KG1 (cell line): Measurements from ENCODE around the gene PCAT6.
"Not testable (repeated sequence)": the region's sequence is repeated elsewhere in the genome, so short reads cannot be mapped to it uniquely, and the experiment has no call there.

ENCODE experiments used
- DNase-seq: peaks from one replicate; lab custom pipeline; 2025; lab: John Stamatoyannopoulos, UW

The PCAT6 gene

DNA sequence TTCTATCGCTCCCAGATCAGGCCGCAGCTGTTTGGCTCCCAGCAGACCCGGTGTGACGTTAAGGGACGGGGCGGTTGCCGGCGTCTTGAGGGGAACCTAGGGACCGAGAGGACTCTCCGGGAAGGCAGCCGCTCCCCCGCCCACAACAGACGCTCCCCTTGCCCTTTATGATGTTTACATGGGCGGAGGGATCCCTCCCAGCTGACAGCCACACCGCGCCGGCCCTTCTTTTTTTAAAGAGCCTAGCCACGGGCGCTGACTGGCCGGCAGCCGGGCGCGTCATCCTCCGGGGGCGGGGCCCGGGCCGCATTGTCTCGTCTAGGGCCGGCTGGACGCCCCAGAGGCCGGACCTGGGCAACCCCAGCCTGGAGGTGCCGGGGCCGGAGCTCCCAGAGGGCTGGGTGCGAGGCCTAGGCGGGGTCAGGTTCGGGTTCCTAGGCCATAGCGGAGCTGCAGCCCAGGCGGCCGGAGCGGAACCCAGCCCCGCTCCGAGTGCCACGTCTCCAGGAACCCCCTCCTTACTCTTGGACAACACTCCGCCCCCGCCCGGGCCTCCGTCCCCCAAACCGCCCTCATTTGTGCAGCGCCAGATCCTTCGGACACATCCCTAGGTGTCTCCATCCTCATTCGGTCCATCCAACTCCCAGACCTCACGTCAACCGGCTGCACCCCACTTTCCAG, at the start of gene PCAT6:
Gene PCAT6, plus strand, starts transcription at position 340 of the 681 bp plus-strand sequence.
- DNase-seq, result peak; percentile 70

DNA sequence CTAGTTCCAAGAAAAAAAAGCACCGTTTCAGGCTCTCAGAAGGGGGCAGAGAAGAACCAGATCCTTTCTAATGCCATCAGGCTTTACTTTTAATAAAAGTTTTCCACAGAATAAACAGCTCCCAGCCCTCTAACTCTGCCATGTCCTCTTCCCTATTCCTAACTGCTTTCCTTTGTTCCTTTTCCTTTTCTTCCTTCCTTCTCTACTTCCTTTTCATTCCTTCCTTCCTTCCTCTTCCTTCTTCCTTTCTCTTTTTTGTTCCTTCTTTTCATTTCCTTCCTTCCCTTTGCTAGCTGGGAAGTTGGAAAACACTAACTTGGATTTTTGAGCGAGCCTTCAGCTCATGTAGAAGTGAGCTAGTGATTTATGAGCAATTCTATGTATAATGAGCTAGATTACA, 48.7 kb upstream of the PCAT6 start:
- DNase-seq, result no peak

DNA sequence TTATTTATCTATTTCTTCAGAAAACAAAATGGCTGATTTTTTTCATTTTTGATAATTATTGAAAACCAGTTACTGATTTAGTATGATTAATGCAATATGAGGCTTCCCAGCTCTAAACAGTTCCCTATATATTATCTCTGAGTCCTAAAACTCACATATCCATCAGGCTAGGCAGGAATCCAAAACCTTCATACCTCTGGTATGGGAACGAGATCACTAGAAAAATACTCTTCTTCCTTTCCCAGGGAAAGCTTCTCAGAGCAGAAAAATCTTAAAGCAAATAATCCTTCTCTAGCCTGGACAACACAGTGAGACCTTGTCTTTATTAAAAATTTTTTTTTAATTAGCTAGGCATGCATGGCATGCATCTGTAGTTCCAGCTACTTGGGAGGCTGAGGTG, 45.0 kb upstream of the PCAT6 start:
- DNase-seq, result no peak

DNA sequence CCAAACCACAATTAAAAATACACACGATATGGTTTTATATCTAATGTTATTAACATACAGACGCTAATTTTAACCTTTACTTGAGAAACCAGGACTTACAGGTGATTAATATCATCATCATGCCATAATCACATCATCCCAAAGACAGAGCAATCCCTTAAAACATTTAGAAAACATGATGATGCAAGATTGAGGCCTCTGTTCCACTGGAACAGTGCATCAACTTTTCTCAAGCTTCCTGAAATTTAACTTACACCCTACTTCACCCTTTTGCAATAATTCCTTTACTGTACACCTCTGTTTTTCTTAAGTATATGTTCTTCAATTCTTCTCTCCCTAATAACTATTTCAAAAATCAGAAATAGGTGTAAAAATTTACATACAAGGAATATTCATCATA, 40.6 kb upstream of the PCAT6 start:
- no peak for DNase-seq

DNA sequence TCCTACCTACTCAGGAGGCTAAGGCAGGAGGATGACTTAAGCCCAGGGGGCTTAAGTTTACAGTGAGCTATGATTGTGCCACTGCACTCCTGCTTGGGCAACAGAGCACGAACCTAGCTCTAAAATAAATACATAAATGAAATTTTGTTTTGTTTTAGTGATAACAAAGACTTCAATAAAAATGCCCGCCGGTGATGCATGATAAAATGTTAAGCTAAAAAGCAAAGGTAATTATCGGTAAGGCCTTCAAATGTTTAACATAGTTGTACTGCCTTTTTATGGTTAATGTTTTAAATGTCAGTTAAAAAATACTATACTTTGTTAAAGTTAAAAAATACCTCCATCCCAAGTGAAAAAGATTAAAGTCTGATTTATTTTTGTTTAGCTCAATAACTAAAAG, 29.6 kb upstream of the PCAT6 start:
- DNase-seq, result no peak

DNA sequence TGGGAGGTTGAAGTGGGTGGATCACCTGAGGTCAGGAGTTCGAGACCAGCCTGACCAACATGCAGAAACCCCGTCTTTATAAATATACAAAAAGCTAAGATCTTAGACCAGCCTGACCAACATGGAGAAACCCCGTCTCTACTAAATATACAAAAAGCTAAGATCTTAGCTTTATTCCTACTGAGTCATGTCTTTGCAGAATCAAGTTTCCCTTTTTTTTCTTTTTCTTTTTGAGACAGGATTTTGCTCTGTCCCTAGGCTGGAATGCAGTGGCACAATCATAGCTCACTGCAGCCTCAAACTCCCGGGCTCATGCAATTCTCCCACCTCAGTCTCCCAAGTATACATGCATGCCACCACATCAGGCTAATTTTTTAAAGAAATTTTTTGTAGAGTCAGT, 23.9 kb upstream of the PCAT6 start:
- no peak for DNase-seq

DNA sequence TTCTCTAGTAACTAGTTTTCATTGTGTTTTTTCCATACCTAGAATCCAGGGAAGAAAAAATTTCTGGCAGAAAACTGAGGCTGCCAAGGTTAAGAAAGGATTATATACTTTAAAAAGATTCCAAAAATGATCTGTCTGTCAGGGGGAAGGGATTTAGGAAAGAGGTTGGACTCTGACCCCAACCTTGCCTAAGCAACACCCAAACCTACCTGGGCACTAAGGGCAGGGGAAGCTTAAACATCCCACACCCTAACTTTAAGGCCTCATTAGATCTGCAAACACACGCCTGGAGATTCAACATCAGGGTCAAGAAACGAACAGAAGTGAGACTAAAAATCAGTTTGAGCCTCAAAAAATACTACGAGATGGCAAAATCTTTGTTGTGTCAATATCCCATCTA, 22.0 kb upstream of the PCAT6 start:
- no peak for DNase-seq

DNA sequence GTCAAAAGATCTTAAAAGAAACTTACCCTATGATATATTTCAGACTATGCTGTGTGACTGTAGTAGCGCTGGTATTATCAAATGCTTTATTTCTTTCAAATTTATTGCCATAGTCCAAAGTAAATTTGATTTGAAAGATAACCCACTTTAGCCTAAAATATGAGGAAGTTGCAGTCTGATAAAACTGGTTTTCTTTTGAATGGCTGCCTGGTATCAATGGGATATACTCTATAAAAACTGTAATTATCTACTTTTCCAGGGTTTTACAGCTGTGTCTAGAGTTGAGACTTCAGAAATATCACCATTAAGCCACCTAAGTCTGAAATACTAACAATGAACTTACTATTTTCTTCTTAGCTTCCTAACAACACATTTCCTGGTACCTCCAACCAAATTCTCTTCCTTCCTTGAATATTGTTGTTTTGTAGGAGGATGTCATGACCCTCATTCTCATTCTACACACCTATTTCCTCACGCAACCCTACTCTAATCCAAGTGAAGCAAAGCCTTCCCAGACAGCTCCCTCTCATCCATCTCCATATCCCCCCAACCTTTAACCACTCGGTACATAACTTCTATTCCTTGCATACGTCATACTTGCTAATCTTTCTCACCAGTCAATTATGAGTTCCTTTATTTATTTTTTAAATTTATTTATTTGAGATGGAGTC, 19.5 kb upstream of the PCAT6 start:
- DNase-seq, result no peak

DNA sequence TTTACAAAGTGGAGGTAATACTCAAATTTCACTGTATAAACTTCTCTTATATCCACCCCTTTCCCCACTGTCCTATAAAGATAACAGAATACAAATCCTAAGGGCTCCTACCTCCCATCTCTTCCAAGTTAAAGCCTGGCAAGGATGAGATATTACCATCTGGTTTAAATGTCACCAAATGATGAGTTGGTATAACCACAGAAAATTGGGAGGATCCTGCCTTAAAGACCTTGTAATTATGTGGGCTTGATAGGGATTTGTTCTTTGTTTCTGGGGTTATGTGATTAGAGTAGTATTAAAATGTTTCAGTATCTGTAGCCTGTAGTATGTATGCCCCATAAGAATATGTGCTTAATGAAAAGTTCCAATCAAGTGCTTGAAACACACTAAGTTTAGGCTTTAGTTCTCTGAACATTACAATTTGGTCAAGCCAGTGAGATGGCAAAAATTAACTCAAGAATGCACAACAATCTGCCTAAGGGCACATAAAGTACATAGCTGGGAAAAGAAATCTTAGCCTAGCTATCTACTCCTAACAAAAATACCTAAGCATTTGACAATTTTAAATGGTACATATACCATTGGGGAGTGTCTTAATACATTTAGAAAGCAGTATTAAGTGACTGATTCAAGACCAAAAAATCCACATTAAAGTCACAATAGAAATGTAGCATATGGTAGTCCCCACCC, 16.6 kb upstream of the PCAT6 start:
- DNase-seq, result no peak

DNA sequence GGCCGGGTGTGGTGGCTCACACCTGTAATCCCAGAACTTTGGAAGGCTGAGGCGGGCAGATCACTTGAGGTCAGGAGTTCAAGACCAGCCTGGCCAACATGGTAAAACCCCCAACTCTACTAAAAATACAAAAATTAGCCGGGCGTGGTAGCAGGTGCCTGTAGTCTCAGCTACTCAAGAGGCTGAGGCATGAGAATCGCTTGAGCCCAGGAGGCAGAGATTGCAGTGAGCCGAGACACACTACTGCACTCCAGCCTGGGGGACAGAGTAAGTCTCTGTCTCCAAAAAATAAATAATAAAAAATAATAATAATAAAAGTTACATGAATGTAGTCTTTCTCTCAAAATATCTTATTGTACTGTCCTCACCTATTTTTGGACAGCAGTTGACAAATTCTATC, 15.8 kb upstream of the PCAT6 start:
- not testable (repeated sequence) for DNase-seq

DNA sequence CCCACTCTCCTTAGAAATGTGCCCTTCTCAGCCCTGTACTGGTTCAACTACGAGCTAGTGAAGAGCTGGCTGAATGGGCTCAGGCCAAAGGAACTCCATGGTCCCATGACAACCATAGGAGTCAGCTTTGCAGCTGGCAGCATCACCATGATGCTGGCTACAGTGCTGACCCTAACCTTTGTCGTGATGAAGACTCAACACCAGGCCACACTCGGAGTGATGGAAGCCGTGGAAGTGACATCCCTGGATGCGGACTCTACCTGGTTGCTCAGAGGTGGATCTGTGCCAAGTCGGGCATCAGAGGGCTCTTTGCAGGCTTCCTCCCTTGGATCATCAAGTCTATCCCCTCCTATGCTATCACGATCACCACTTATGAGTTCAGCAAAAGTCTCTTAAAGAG, 14.1 kb upstream of the PCAT6 start:
- no peak for DNase-seq

DNA sequence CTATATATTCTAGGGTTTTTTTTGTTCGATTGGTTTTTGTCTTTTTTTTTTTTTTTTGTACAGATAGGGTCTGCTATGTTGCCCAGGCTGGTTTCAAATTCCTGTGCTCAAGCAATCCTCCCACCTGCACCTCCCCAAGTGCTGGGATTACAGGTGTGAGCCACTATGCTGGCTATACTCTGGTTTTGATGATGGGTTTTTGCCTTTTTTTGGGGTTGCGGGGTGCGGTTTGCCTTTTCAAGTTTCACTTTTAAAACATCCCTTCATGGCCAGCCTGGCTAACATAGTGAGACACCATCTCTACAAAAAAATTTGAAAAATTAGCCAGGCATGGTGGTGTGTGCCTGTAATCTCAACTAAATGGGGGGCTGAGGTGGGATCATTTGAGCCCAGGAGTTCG, 12.5 kb upstream of the PCAT6 start:
- no peak for DNase-seq

DNA sequence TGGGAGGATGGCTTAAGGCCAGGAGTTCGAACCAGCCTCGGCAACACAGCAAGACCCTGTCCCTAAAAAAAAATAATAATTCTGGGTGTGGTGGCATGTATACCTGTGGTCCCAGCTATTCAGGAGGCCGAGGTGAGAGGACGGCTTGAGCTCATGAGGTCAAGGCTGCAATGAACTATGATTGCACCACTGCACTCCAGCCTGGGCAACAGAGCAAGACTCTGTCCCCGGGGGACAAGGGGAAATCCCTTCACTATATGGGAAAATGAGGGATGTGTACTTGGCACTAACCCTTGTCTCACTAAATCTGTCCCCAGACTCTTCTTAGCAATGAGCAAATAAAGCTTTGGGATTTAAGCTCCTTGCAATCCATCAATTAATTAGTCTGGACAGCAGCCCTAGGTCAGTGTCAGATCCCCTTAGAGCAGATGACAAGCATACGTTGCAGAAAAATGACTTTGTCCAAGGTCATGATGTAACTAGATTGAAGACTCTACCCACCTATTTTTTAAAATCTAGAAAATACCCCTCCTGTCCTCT, 11.9 kb upstream of the PCAT6 start:
- no peak for DNase-seq

DNA sequence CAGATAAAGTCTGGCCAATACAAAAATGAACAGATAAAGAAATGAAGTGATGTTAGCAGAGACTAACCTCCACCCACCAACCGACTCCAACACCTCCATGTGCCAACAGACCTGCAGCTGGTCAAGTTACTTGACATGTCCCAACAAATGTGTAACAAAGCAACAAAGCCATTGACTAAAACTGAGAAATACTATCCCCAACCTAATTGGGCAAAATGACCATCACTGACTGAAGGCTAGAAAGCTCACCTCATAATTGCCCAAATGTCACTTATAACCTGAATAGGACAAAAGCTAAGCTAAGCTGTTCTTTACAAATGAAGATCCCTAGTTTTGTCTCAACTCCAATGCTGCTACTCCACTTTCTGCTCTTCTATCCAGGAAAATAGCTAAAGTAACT, 10.0 kb upstream of the PCAT6 start:
- DNase-seq, result no peak

DNA sequence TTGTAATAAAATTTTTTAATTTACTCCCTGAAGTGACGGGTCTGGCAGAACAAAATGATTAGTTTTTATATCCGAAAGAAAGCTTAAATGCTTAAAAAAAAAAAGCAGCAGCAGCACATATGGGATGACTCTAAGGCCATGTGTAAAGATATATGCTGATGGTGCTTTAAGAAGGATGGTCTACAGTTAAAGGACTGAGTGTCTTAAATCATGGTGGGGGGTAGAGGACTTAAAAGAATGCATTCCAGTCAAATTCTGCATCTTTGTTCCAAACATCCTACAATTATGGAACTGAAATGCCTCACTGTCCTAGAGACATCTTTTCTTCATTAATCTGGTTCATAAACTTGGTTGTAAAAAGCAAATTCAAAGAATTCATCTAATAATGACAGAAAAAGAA, 9.6 kb upstream of the PCAT6 start:
- no peak for DNase-seq

DNA sequence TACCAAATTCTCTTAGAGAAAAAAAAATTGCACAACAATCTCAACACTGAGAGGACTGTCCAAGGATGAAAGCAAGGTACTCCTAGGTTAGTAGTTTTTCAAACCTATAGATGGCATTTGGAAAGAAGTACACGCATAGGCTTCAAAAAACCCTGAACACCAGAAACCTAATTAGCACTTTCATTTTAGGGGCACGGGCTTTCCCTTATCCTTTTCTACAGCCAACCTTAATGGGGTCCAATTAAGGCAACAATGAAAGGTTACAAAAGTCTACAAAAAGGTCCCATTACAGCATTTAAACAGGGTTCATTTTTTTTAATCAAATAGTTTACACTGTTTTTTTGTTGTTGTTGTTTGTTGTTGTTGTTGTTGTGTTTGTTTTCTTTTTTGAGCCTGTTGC, 8.7 kb upstream of the PCAT6 start:
- DNase-seq, result no peak

DNA sequence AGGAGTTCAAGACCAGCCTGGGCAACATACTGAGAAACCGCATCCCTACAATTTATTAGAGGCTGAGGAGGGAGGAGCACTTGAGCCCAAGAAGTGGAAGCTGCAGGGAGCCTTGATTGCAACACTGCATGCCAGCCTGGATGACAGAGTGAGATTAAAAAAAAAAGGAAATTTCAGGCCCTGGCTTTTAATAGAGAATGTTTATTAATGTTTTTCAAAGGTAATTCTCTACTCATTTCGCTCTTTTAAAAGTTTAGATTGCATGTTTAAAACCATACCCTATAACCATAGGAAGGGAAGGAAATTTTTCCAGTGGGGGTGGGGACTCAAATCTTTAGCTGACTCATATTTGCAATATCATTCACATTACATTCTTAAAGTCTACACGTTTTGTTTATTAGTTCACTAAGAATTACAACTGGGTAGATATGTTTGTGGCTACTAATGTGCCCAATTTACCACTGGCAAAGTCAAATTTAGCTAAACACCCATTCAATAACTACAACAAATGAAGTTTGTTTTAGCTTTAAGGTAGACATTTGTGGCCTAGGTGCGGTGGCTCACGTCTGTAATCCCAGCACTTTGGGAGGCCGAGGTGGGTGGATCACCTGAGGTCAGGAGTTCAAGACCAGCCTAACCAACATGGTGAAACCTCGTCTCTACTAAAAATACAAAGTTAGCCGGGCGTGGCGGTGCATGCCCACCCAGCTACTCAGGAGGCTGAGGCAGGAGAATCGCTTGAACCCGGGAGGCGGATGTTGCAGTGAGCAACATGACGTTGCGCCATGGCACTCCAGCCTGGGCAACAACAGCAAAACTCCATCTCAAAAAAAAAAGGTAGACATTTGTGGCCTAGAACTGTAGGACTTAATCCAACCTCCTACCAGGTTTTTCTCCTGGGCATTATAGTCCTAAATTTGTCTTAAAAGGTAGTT, 7.5 kb upstream of the PCAT6 start:
- no peak for DNase-seq

DNA sequence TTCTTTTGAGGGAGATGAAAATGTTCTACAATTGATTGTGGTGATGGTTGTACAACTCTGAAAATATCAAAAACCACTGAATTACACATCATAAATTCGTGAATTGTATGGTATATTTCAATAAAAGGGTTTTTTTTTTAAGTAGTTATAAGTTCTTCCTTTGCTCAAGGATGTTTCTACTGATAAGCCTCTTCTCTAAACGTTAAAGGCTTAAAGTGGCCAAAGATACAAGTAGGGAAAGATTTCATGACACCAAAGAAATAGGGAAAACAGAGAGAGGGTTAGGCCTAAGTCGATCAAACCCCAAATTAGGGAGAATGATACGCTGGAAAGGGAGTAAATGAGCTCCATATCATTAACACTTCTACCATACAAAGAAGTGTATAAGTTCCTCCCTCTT, 6.6 kb upstream of the PCAT6 start:
- no peak for DNase-seq

DNA sequence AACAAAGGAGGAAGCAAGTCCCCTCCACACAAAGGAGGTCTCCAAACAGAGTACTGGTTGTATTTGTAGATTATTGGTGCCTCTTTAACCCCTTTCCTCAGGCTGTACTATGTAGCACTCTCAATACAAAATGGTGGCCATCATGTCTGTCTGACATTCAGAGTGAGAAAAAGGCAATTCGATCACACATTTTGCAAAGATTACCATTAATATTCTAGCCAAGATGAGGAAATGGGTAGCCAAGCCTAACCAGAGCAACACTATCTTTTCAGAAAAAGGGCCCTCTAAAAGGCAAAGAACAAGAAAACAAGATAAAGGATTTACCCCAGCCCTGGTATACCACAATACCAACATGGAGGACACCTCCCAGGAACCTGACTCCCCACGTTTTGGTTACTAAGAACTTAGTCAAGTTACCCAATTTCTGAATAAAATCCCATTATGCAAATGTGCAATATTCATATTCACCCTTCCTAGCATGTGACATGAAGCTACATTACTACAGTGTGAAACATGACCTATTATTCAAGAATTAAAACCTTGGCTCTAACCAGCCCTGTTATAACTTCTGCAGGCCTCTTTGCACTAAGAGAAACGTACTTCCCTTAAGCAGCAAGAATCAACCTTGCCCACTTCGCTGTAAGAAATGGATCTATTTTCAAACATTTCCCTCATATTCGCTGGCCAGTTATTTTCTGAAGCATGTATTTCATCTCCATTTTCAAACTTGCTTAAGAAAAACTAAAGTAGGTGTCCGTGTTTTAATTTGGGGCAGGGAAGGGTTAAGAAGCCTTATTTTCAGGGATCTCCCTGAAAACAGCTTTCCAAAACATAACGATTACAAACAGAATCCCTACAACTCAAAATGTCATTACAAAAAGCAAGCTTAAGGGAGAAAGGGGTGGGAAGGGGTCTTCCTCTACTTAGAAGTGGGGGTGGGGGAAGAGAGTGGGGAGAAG, 4.6 kb upstream of the PCAT6 start:
- DNase-seq, result peak; percentile 71

DNA sequence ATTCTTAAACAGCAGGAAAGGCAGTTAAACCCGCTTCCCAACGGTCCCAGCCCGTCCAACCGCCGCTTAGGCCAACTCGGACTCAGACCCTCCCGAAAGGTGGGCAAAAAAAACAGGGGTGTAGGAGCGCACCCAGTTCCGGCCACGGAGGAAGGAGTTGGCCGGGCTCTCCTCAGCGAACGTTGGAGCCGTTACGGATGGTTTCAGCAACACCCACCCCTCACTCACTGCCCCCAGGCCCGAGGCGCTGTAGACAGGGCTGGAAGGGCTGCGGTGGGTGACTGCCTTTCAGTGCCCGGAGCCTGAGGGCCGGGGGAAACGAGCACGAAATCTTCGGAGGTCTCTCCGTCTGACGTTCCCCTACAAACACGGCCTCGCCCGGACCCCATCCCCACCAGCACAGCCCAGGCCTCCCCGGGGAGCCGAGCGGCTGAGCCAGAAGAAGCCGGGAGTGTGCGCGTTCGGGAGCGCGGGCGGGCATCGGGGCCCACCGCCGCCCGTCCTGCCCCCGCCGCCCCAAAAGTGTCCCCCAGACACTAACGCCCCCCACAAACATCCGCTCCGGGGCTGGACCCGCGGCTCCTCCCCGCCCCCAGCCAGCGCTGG, 3.8 kb upstream of the PCAT6 start:
- peak; percentile 59 for DNase-seq
